HG03039 (cell line): Measurements from ENCODE around the gene ALPK1.
"Not testable (repeated sequence)": the region's sequence is repeated elsewhere in the genome, so short reads cannot be mapped to it uniquely, and the experiment has no call there.

Experiments
- ATAC-seq: cut with Tn5 transposase; IDR thresholded peaks from one replicate; pipeline ENCODE4 v1.9.1; 2021; ENCODE audit warnings: mild to moderate bottlenecking, moderate library complexity; ENCODE audit not compliant: unreplicated experiment

The ALPK1 gene

GRCh38 chr4:112377594-112378242 is 80.5 kb downstream of the ALPK1 start:
- ATAC-seq, result no peak

GRCh38 chr4:112378243-112378620 is 81.1 kb downstream of the ALPK1 start:
- no peak for ATAC-seq

- no peak for ATAC-seq
Measured at GRCh38 chr4:112378858-112379257, 81.7 kb downstream of the ALPK1 start.

GRCh38 chr4:112379306-112379705 is 82.1 kb downstream of the ALPK1 start:
- ATAC-seq, result no peak

GRCh38 chr4:112381996-112382692 is 85.0 kb downstream of the ALPK1 start:
- no peak for ATAC-seq

- no peak for ATAC-seq
Measured at GRCh38 chr4:112386071-112386470, 88.9 kb downstream of the ALPK1 start.

GRCh38 chr4:112402098-112402497 is 104.9 kb downstream of the ALPK1 start:
- ATAC-seq, result no peak

GRCh38 chr4:112403101-112403945 is 106.2 kb downstream of the ALPK1 start:
- no peak for ATAC-seq

- ATAC-seq, result no peak
Measured at GRCh38 chr4:112410364-112410763, 113.2 kb downstream of the ALPK1 start.

- ATAC-seq, result no peak
Measured at GRCh38 chr4:112410804-112411203, 113.6 kb downstream of the ALPK1 start.

GRCh38 chr4:112411781-112412550 is 114.8 kb downstream of the ALPK1 start:
- ATAC-seq, result no peak

GRCh38 chr4:112416464-112416863 is 119.3 kb downstream of the ALPK1 start:
- no peak for ATAC-seq

- ATAC-seq, result no peak
Measured at GRCh38 chr4:112418092-112418491, 120.9 kb downstream of the ALPK1 start.

GRCh38 chr4:112421911-112422310 is 124.7 kb downstream of the ALPK1 start:
- no peak for ATAC-seq

GRCh38 chr4:112422644-112423043 is 125.5 kb downstream of the ALPK1 start:
- ATAC-seq, result no peak

GRCh38 chr4:112423591-112423990 is 126.4 kb downstream of the ALPK1 start:
- no peak for ATAC-seq

GRCh38 chr4:112425823-112426222 is 128.7 kb downstream of the ALPK1 start:
- ATAC-seq, result no peak

- no peak for ATAC-seq
Measured at GRCh38 chr4:112426416-112426815, 129.2 kb downstream of the ALPK1 start.

GRCh38 chr4:112431158-112431557 is 134.0 kb downstream of the ALPK1 start:
- no peak for ATAC-seq

GRCh38 chr4:112436987-112437386 is 139.8 kb downstream of the ALPK1 start:
- ATAC-seq, result no peak

GRCh38 chr4:112442226-112442625 is 145.1 kb downstream of the ALPK1 start:
- not testable (repeated sequence) for ATAC-seq
